HG03457 (cell line): ENCODE data around the gene C10orf71.

Experiments
- ATAC-seq: cut with Tn5 transposase; IDR thresholded peaks from one replicate; pipeline ENCODE4 v1.9.1; 2021; ENCODE audit warnings: moderate number of reproducible peaks; ENCODE audit not compliant: unreplicated experiment

Gene C10orf71

DNA sequence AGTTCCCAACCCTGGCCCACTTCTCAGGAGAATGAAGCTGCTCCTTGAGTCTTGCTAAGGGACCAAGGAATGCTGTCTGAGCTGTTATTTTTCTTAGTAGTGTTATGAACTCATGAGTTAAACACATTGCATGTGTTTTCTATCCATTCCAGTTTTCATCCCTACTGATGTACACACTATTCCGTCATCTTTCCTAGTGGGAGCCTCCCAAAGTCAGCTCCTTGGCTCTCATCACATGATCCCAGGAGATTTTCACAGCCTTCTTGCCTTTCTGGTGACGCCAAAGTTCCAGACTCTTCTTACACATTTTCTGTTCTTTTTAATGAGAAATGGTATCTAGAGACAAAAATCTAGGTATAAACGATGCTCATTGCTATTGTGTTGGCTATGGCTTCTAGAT is 8.4 kb upstream of the C10orf71 start:
- no peak for ATAC-seq

- ATAC-seq: no peak
These were observed 6.3 kb upstream of the C10orf71 start for GRCh38 chr10:49292565-49293207.

GRCh38 chr10:49293208-49293603 is 5.8 kb upstream of the C10orf71 start:
- ATAC-seq: no peak

- no peak for ATAC-seq
These were observed 4.2 kb upstream of the C10orf71 start for GRCh38 chr10:49294731-49295130.

- no peak for ATAC-seq
These were observed 3.7 kb upstream of the C10orf71 start for GRCh38 chr10:49295297-49295696.

GRCh38 chr10:49296382-49296781 is 2.6 kb upstream of the C10orf71 start:
- ATAC-seq: no peak

GRCh38 chr10:49296836-49297235 is 2.1 kb upstream of the C10orf71 start:
- no peak for ATAC-seq

GRCh38 chr10:49297818-49298670 is 926 bp upstream of the C10orf71 start:
- no peak for ATAC-seq

GRCh38 chr10:49298671-49298982 is 343 bp upstream of the C10orf71 start:
- ATAC-seq: no peak

- peak; percentile 52 for ATAC-seq
These were observed 808 bp downstream of the C10orf71 start for GRCh38 chr10:49299816-49300139.

GRCh38 chr10:49300140-49300974 is 1.4 kb downstream of the C10orf71 start:
- ATAC-seq: peak; percentile 52

DNA sequence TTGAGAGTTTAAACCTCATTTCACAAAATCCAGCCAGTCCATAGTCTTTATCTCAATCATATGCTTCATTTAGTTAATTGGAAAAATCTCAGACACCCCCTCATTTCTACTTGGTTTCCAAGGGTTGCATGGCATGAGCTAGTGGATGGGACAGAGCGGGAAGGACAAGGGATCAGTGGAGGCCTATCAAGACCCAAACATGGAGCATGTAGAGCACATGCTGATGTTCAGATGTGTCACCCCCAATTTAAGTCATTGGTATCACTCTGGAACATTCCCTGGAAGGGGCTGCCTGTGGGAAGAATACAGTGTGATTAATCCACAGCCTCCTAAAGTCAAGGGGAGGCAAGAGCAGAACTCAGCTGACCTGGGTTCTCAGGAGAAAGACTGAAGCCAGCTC is 2.3 kb downstream of the C10orf71 start:
- ATAC-seq: no peak

DNA sequence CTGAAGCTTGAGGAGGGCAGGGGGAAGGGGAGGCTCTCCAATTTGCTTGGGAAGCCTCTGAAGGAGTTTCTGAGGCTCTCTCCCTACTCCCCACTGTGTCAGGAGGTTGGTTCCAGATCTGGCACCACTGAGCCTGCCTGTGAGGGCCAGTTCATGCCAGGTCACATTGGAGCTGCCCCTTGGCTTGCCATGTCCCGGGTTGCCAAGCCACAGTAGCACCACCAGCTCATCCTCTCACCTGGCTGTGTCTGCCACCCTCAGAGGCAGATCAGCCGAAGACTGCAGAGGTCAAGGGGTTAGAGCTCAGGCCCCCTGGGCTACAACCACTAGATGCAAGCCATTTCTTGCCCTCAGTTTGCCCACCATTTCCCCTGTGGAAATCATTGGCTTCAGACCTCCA is 3.1 kb downstream of the C10orf71 start:
- no peak for ATAC-seq

- no peak for ATAC-seq
These were observed 4.7 kb downstream of the C10orf71 start for GRCh38 chr10:49303711-49304110.

GRCh38 chr10:49304137-49304536 is 5.2 kb downstream of the C10orf71 start:
- no peak for ATAC-seq

- no peak for ATAC-seq
These were observed 9.0 kb downstream of the C10orf71 start for GRCh38 chr10:49307921-49308320.

DNA sequence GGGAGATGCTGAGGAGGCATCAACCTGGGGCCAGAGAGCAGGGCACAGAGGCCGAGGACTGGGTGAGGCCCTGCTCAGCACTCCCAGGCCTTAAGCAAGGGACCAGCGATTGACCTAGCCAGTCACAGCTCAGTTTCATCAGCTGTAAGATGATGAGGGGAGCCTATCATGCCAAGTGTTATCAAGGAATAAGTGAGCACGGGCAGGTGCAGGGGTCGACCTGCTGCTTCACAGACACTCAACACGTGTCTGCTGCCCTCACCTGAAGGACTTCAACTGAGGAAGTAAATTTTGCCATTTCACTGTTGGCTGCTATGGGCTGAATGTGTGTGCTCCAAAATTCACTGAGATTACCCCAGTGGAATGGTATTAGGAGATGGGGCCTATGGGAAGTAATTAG is 9.9 kb downstream of the C10orf71 start:
- ATAC-seq: no peak

- peak; percentile 58 for ATAC-seq
These were observed 10.9 kb downstream of the C10orf71 start for GRCh38 chr10:49309691-49310411.

GRCh38 chr10:49310460-49310859 is 11.5 kb downstream of the C10orf71 start:
- no peak for ATAC-seq

GRCh38 chr10:49310901-49311554 is 12.1 kb downstream of the C10orf71 start:
- ATAC-seq: no peak
